ENCODE measurements around the gene KRTAP4-6.
"Not testable (repeated sequence)": the region's sequence is repeated elsewhere in the genome, so short reads cannot be mapped to it uniquely, and the experiment has no call there.

GRCh38 chr17:41108728-41109386 is 31.5 kb downstream of the KRTAP4-6 start:
- not testable (repeated sequence) for TF ChIP-seq EZH2 (IDR thresholded peaks at IDR 0.05; ENCODE audit: insufficient read depth, poor library complexity, severe bottlenecking); EZH2phosphoT487 (IDR thresholded peaks at IDR 0.05; ENCODE audit: insufficient read depth, low read depth)
